Measurements from ENCODE around the gene FARP2.

- TF ChIP-seq, protein P1, sequence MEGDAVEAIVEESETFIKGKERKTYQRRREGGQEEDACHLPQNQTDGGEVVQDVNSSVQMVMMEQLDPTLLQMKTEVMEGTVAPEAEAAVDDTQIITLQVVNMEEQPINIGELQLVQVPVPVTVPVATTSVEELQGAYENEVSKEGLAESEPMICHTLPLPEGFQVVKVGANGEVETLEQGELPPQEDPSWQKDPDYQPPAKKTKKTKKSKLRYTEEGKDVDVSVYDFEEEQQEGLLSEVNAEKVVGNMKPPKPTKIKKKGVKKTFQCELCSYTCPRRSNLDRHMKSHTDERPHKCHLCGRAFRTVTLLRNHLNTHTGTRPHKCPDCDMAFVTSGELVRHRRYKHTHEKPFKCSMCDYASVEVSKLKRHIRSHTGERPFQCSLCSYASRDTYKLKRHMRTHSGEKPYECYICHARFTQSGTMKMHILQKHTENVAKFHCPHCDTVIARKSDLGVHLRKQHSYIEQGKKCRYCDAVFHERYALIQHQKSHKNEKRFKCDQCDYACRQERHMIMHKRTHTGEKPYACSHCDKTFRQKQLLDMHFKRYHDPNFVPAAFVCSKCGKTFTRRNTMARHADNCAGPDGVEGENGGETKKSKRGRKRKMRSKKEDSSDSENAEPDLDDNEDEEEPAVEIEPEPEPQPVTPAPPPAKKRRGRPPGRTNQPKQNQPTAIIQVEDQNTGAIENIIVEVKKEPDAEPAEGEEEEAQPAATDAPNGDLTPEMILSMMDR (IDR thresholded peaks at IDR 0.05) = no peak
- TF ChIP-seq, protein P2, sequence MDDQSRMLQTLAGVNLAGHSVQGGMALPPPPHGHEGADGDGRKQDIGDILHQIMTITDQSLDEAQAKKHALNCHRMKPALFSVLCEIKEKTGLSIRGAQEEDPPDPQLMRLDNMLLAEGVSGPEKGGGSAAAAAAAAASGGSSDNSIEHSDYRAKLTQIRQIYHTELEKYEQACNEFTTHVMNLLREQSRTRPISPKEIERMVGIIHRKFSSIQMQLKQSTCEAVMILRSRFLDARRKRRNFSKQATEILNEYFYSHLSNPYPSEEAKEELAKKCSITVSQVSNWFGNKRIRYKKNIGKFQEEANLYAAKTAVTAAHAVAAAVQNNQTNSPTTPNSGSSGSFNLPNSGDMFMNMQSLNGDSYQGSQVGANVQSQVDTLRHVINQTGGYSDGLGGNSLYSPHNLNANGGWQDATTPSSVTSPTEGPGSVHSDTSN (IDR thresholded peaks at IDR 0.05) = no peak
- no peak for TF ChIP-seq TCF12 (IDR thresholded peaks at IDR 0.05)
Observed at GRCh38 chr2:241325257-241325656, 30.8 kb upstream of the FARP2 start.
